ENCODE results near the gene PTPRN2. TPM values are rescaled to one million over a fixed set of nuclear protein-coding genes. Genes with fewer than 3 reads are reported as not detected.
"Not testable (repeated sequence)": the region's sequence is repeated elsewhere in the genome, so short reads cannot be mapped to it uniquely, and the experiment has no call there.

The PTPRN2 gene
- total RNA-seq, 1 donor from 2014 or later, result 1.8 TPM

DNA sequence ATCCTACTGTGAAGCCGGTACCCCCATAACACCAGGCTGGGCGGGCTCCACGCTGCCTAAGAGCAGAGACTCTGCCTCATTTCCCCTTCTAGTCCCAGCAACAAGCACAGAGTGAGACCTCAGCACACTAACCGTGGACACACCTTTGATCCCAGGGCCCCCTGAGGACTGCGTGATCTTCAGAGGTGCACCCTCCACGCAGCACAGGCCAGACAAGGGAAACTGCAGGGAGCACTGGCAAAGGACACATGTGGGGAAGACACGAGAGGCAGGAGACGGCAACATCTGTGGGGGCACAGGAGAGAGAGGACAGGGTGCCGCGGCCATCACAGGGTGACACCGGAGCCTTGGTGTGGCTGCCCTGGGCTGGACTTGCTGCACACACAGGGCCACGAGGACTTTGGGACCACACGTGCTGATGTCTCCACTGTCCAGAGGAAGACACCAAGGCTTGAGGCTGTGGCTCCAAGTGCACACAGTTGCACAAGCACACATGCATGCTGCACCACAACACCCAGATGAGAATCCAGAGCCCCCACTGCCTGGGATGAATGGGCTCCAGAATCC, 128.8 kb downstream of the PTPRN2 start:
- no peak overlapping the region for H3K4me3 Mint-ChIP-seq
- peaks cover 4% of the 10 kb centered on the region for H3K9me3 Mint-ChIP-seq
- intact Hi-C loops (cut with micrococcal nuclease), result no loop called here
- TF ChIP-seq, protein P1, sequence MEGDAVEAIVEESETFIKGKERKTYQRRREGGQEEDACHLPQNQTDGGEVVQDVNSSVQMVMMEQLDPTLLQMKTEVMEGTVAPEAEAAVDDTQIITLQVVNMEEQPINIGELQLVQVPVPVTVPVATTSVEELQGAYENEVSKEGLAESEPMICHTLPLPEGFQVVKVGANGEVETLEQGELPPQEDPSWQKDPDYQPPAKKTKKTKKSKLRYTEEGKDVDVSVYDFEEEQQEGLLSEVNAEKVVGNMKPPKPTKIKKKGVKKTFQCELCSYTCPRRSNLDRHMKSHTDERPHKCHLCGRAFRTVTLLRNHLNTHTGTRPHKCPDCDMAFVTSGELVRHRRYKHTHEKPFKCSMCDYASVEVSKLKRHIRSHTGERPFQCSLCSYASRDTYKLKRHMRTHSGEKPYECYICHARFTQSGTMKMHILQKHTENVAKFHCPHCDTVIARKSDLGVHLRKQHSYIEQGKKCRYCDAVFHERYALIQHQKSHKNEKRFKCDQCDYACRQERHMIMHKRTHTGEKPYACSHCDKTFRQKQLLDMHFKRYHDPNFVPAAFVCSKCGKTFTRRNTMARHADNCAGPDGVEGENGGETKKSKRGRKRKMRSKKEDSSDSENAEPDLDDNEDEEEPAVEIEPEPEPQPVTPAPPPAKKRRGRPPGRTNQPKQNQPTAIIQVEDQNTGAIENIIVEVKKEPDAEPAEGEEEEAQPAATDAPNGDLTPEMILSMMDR (IDR thresholded peaks at IDR 0.05), result no peak
- ATAC-seq (ENCODE audit: low read depth) (no peak), DNase-seq (no peak)
- H3K27ac Mint-ChIP-seq, result no peak overlapping the region
- no peaks in the 10 kb centered on the region for H3K4me1 Mint-ChIP-seq
- POLR2A ChIA-PET, result no interaction called here
- no peaks in the 10 kb centered on the region for H3K27me3 Mint-ChIP-seq
- H3K36me3 Mint-ChIP-seq (ENCODE audit: low read depth), result no peaks in the 10 kb centered on the region
- CTCF ChIA-PET, result no interaction called here

DNA sequence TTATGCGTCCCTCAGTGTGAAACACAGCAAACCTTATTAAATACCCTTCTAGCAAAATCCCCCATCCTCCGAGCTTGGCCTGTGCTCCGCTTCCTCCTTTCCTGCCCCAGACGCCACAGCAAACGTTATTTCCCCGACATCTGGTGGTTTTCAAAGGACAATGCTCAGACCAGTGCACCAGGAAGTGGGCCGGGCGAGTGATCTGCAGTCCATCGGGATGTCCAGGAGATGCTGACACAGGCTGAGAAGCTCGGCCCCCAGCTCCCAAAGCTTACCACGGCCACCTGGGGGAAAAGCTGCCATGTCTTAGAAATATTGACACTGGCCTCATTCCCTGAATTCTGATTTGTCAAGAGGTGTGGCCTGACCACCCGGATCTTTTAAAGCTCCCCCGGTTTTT, 129.5 kb downstream of the PTPRN2 start:
- DNase-seq, result no peak
- TF ChIP-seq, protein P1 (IDR thresholded peaks at IDR 0.05), result no peak
- POLR2A ChIA-PET, result no interaction called here
- ATAC-seq (ENCODE audit: low read depth), result no peak
- Mint-ChIP-seq H3K27ac (no peak overlapping the region), H3K9me3 (peaks cover under 1% of the 10 kb centered on the region), H3K4me3 (no peak overlapping the region), H3K27me3 (no peaks in the 10 kb centered on the region), H3K4me1 (no peaks in the 10 kb centered on the region), H3K36me3 (ENCODE audit: low read depth) (no peaks in the 10 kb centered on the region)
- intact Hi-C loops (cut with micrococcal nuclease), result no loop called here
- CTCF ChIA-PET, result no interaction called here

DNA sequence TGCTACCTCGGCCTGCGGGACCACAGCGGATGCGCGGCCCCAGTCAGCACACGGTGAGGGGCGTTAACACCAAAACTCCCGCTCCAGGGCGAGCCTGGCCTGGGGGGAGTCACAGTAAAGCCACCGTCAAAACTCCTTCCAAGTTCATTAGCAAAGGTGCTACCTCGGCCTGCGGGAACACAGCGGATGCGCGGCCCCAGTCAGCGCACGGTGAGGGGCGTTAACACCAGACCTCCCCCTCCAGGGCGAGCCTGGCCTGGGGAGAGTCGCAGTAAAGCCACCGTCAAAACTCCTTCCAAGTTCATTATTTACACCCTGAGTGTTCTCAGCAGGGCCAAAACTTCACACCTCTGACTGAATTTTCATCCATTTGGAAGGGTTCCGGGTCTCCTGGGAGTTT, 130.0 kb downstream of the PTPRN2 start:
- H3K4me1 Mint-ChIP-seq; H3K27me3 Mint-ChIP-seq; DNase-seq; H3K4me3 Mint-ChIP-seq; CTCF ChIA-PET; H3K27ac Mint-ChIP-seq; intact Hi-C loops (cut with micrococcal nuclease); H3K36me3 Mint-ChIP-seq (ENCODE audit: low read depth); ATAC-seq (ENCODE audit: low read depth); H3K9me3 Mint-ChIP-seq; POLR2A ChIA-PET: not testable (repeated sequence)

DNA sequence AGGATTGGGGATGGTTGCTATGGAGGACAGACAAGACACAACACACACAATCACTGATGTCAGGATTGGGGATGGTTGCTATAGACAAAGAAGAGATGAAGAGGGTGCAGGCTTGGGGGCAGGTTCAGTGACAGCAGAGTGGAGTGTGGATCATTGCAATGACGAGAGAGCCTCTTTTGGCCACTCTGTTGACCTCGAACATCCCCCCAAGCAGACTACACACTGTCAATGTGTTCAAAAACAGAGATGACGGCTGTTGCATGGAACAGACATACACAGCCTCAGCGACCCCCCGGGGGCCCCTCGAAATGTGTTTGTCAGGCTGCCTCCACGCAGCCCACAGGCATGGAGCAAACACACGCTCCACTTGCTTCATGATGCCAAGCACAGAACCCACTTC, 133.0 kb downstream of the PTPRN2 start:
- H3K27ac Mint-ChIP-seq, result no peak overlapping the region
- CTCF ChIA-PET, result no interaction called here
- H3K36me3 Mint-ChIP-seq (ENCODE audit: low read depth), result no peaks in the 10 kb centered on the region
- no peak for ATAC-seq (ENCODE audit: low read depth)
- no peaks in the 10 kb centered on the region for H3K27me3 Mint-ChIP-seq
- no peak overlapping the region for H3K4me3 Mint-ChIP-seq
- no peak for DNase-seq
- POLR2A ChIA-PET, result no interaction called here
- intact Hi-C loops (cut with micrococcal nuclease), result no loop called here
- TF ChIP-seq, protein P1 (IDR thresholded peaks at IDR 0.05), result no peak
- H3K4me1 Mint-ChIP-seq, result no peaks in the 10 kb centered on the region
- H3K9me3 Mint-ChIP-seq, result no peaks in the 10 kb centered on the region

DNA sequence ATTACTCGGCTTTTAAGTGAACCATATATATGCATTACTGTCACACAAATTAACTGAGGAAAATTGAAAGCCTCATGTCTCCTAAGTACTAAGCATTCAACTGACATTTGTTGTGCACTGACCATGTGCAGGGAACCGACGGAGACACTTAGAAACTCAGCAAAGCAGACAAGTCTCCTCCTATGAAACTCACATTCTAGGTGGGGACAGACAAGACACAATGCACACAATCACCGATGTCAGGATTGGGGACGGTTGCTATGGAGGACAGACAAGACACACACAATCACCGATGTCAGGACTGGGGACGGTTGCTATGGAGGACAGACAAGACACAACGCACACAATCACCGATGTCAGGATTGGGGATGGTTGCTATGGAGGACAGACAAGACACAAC, 134.0 kb downstream of the PTPRN2 start:
- TF ChIP-seq, protein P1 (IDR thresholded peaks at IDR 0.05), result no peak
- CTCF ChIA-PET, result no interaction called here
- intact Hi-C loops (cut with micrococcal nuclease), result no loop called here
- POLR2A ChIA-PET, result no interaction called here
- Mint-ChIP-seq H3K36me3 (ENCODE audit: low read depth) (no peaks in the 10 kb centered on the region), H3K4me3 (no peak overlapping the region), H3K9me3 (no peaks in the 10 kb centered on the region), H3K4me1 (no peaks in the 10 kb centered on the region), H3K27me3 (no peaks in the 10 kb centered on the region), H3K27ac (no peak overlapping the region)
- no peak for DNase-seq
- no peak for ATAC-seq (ENCODE audit: low read depth)

DNA sequence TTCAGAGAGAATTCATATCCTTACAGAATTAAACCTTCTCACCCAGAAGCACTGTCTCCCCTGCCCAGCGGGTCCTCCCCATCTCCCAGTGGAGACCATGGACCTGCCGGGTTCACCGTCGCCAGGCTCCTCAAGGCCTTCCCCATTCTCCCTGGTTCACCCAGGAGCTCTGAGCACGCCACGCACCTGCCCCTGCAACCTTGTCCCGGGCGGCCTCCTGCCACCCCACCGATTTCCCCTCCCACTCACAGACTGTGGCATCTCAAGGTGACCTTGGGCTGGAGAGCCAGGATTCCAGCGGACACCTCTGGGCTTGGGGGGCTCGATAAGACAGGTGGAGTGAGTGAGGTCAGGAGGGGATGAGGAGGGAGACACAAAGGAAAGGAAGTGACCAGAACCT, 135.3 kb downstream of the PTPRN2 start:
- DNase-seq, result no peak
- no peaks in the 10 kb centered on the region for H3K9me3 Mint-ChIP-seq
- H3K27me3 Mint-ChIP-seq, result no peaks in the 10 kb centered on the region
- H3K4me1 Mint-ChIP-seq, result no peaks in the 10 kb centered on the region
- H3K27ac Mint-ChIP-seq, result no peak overlapping the region
- no peak for ATAC-seq (ENCODE audit: low read depth)
- TF ChIP-seq, protein P1 (IDR thresholded peaks at IDR 0.05), result no peak
- H3K4me3 Mint-ChIP-seq, result no peak overlapping the region
- H3K36me3 Mint-ChIP-seq (ENCODE audit: low read depth), result no peaks in the 10 kb centered on the region
- POLR2A ChIA-PET, result no interaction called here
- CTCF ChIA-PET, result no interaction called here
- intact Hi-C loops (cut with micrococcal nuclease), result no loop called here
